Fibroblast of skin of left quadriceps (primary cell): ENCODE data around the gene GTF3C4.
"Not testable (repeated sequence)": the region's sequence is repeated elsewhere in the genome, so short reads cannot be mapped to it uniquely, and the experiment has no call there.

Experiments
- DNase-seq, 2 experiments: peaks; one replicate each; pipeline ENCODE4 v3.0.0-alpha.2; 2013; ENCODE audit warnings: low read depth in 2 of 2

GTF3C4 gene

DNA sequence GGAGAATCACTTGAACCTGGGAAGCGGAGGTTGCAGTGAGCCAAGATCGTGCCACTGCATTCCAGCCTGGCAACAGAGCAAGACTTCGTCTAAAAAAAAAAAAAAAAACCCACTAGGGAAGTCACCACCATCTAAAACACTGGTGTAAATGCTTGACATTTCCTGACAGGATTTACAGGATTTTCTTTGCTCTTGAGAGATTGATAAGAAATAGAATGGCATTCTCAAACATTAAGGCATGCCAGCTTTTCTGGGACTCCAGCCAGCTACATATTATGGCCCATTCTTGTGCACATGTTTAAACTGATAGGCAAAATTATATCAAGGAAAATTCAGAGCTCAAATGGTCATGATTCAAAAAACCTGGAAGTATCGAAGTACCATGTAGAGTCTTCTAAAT is 28.7 kb downstream of the GTF3C4 start:
- no peak for DNase-seq

DNA sequence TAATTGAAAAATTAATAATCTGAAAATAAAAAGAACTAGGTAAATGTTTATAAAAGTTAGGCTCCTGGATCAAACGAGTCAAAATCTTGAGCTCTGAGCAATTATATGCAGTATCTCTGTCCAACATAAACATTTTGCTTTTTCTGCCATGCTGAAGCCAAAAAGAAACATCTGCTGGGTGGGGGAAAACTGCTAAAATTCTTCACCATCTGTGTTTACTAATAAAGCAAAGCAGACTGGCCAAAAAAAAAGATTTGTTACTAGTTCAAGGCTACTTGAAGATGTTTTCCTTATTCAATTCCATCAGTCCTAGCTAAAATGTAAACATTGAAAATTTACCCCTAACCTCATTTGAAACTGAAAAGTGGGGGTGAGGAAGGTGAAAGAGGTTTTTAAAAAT is 29.7 kb downstream of the GTF3C4 start:
- DNase-seq: no peak

DNA sequence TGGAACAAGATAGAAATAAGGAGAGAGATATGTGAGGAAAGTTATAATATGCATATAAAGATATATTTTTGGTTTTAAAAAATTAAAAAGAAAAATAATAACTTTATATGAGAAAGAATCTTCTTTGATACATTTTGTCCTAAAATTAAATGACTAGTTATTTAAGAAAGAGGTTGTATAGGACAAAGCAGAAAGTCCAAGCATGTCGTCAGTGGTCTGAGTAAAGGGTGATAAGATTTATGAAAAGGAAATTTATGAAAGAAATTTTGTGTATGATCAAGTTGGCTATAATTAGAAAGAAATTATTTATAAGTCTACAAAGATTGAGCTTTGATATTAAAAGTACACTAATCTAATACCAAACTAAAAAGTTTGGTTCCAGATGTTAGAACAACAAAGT is 32.0 kb downstream of the GTF3C4 start:
- no peak for DNase-seq

DNA sequence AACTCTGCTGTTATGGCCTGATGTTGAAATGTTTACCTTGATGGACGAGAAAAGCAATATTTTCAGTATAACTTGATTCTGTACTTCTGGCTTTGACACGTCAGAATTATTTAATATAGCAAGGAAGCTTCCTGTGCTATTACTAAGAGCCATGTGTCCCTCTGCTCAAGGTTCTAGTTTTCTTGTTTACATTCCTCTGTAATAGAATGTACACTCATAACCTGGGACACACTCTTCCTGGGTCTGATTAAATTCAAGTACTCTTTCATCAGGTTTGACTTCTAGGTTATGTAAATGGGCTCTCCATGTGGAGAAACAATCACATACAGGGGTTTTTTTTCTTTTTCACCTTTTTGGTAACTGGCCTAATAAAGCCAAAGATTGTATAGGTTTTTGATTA is 33.1 kb downstream of the GTF3C4 start:
- DNase-seq: no peak

DNA sequence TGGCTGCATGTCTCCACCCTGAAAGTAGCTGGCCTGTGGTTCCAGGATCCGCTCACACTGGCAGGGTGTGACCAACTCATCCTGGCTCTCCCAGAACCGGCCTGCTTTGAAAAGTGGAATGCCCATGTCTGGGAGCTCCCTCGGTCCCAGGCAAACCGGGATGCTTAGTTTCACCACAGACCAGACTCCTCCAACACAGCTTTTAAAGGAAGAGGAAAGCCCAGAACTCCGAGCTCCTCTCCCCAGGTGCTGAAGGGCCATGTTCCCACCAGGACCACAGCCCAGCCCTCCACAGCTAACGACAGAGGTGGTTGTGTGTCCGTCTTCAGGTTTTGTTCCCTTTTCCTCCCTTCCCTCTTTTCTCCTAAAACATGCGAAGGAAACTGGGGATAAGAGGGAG is 38.0 kb downstream of the GTF3C4 start:
- no peak for DNase-seq

DNA sequence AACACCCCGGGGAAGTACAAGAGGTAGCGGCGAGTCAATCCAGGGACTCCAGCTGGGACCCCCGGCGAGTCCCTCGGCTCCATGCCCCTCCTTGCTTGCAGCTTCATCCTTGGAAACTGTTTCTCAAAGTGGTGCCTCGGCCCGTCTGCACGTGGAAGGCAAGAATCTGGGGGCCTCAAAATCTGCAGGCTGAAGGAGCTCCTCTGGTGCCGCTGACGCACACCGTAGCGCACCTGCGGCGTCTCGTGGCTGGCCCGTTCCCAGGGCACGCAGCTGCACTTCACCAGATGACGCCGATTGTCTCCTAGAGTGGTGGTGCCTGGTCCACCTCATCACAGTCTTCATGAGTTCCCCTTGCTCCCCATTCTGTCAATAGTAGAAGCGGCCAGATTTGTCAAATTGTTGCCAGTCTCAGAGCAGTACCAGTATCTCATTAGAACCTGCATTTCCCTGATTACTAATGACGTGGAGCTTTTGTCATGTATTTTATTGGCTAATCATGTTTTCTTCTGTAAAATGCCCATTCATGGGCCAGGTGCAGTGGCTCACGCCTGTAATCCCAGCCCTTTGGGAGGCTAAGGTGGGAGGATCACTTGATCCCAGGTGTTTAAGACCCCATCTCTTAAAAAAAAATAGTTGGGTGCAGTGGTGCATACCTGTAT is 38.6 kb downstream of the GTF3C4 start:
- no peak for DNase-seq

DNA sequence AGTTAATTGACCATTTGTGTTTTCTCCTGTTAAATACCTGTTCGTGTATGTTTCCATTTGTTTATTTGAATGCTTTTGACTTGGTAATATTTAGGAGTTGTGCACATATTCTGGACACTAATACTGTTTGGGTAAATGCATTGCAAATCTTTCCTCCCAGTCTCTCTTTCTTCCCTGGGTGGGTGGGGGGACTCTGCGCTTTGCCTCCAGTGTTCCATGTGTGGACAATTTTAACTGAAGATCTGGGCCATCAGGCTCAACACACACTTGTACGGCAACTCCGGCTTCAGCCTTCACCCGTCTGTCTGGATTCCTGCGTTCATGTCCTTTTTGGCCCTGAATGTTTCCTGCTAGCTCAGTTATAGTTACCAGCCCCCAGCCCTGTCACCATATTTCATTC is 40.1 kb downstream of the GTF3C4 start:
- DNase-seq: no peak

DNA sequence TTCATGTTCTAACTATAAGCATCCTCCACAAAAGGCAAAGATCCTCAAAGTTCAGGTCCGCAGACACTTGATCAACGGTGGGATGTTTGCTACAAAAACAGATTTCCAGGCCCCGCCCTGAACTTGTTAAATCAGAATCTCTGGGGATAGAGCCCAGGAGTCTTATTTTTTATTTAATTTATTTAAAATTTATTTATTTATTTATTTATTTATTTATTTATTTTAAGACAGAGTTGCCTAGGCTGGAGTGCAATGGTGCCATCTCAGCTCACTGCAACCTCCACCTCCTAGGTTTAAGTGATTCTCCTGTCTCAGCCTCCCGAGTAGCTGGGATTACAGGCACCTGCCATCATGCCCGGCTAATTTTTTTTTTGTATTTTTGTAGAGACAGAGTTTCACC is 40.9 kb downstream of the GTF3C4 start:
- not testable (repeated sequence) for DNase-seq

DNA sequence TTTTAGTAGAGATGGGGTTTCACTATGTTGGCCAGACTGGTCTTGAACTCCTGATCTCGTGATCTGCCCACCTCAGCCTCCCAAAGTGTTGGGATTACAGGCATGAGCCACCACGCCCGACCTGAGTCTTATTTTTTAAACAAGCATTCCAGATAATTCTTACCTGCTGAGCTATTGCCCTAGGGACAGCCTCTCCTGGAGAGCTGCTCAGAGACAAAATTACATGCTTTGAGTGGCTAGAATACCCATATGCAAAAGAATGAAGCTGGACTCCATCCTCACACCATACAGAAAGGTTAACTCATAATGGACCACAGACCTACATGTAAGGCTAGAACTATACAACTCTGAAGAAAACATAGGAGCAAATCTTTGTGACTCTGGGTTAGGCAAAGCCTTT is 41.6 kb downstream of the GTF3C4 start:
- DNase-seq: no peak

DNA sequence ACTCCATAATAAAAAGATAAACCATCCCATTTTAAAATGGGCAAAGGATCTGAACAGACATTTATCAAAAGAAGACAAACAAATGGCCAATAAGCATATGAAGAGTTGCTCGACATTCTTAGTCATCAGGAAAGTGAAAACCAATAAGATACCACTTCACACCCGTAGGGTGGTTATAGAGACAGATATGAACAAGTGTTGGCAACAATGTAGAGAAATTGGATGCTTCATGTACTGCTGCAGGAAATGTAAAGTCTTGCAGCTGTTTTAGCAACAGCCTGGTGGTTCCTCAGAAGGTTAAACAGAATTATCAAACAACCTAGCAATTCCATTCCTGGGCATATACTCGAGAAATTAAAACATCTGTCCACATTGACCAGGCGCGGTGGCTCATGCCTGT is 42.5 kb downstream of the GTF3C4 start:
- DNase-seq: no peak

DNA sequence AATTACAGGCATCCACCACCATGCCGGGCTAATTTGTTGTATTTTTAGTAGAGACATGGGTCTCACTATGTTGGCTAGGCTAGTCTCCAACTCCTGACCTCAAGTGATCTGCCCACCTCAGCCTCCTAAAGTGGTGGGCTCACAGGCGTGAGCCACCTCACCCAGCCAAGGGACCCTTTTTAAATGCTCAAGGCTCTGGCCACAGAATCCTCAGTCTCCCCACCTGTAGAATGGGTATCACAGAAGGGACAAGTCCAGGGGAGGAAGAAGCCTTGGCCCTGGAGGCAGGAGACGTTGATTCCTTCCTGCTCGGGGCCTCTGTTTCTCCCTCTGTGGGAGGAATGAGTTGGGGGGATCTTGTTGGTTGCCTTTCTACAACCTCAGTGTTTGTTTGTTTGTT is 45.7 kb downstream of the GTF3C4 start:
- DNase-seq: no peak

DNA sequence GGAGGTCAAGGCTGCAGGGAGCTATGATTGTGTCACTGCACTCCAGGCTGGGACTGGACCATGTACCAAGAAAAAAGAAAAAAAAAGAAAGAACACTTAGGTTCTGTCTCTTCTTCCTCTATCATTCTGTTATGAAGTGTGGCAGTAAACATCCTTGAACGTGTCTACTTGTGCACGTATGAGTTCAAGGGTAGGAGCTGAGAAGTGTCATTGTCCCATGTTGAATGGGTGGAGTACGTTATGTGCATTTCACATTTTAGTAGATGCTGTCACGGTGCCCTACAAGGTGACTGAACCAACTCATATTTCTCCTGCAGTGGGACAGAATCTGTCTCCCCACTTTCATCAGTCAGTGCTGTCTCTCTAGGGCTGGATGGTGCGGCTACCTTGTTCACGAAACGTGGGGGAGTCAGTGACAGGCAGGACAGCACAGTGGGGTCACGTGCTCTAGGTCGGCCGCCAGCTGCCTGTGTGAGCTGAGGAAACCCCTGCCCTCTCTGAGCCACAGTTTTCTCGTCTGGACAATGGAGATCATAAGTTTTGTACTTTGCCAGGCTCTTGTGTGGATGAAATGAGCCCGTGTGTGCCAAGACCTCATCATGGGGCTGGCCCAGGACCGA is 47.2 kb downstream of the GTF3C4 start:
- DNase-seq: no peak

DNA sequence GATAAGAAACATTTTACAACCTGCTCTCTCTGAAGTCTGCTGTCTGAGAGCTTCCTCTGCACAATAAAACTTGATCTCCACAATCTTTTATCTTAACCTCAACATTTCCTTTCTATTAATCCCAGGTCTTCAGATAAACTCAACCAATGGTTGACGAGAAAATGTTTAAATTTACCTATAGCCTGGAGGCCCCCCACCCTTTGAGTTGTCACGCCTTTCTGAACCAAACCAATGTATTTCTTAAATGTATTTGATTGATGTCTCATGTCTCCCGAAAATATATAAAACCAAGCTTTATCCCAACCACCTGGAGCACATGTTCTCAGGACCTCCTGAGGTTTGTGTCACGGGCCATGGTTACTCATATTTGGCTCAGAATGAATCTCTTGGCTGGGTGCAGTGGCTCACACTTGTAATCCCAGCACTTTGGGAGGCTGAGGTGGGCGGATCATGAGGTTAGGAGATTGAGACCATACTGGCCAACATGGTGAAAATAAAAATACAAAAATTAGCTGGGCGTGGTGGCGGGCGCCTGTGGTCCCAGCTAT is 48.2 kb downstream of the GTF3C4 start:
- DNase-seq: not testable (repeated sequence)

DNA sequence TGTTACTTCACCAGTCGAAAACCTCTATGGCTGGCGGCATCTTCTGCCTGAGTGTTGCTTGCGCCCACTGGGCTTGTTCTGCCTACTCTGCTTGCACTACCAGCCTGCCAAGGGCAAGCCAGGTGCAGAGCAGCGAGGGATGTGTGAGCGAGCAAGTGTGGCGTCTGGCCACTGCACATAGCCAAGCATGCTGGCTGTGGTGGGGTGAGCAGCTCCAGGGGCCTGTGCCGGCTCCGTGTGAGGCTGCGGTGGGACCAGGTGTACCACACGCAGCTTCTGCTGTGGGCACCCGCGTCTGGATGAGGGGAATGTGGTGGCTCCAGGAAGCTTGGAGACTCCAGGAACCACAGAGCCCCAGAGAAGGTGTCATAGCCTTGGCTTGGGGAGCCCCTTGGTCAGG is 51.4 kb downstream of the GTF3C4 start:
- no peak for DNase-seq

DNA sequence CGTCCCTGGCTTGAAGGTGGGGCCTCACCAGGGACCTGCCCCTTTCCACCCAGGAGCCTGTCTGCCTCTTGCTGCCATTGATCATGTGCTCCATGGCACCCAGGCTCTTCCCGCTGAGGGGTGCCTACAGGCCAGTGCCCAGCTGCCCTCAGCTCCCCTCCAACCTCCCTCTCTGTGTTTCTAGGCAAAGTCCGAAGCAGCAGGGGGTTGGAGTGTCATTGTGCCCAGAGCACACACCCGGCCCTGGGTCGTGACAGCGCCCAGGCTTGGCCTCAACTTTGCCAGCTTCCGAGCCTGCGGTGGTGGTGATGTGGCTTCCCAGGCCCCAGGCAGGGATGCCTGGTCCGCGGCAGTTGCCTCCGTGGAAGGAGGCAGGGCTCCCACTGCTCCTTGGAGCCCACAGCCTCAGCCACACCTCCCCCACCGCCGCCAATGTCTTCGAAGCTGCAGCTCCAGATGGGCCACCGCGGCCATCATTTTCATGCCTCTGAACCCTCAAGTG is 52.4 kb downstream of the GTF3C4 start:
- no peak for DNase-seq

DNA sequence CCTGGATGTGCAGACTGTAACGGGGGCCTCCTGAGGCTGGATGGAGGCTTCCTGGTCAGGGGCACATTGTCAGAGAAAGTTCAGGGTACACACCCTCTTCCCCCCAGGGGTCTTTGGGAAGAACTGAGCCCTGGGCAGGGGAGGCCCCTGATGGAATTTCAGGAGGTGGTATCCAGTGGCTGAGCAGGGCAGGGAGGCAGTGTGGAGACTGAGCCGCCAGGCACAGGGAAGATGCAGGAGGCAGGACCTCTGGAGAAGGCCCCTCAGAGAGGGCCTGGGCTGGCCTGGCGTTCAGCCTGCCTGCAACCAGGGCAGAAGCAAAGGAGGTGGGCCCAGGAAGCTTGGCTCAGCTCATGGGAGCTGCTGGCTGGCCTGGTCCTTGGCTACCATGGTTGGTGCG is 53.5 kb downstream of the GTF3C4 start:
- DNase-seq: no peak

DNA sequence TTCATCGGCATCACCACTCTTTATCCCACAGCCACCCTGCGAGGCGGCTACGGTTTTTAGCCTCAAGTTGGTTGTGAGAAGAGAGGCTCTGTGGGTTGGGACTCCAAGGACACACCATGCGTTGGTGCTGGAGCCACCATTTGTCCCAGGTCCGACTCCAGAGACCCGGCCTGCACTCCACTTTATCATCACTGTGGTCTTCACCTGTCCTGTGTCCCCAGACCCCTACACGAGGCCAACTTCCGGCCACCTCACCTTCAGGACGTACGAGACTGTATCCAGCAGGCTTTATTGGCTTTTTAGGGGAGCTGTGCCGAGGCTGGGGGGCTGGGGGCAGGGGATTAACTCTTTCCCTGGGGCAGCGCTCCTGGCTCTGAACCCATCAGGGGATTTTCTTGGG is 55.0 kb downstream of the GTF3C4 start:
- DNase-seq: no peak

DNA sequence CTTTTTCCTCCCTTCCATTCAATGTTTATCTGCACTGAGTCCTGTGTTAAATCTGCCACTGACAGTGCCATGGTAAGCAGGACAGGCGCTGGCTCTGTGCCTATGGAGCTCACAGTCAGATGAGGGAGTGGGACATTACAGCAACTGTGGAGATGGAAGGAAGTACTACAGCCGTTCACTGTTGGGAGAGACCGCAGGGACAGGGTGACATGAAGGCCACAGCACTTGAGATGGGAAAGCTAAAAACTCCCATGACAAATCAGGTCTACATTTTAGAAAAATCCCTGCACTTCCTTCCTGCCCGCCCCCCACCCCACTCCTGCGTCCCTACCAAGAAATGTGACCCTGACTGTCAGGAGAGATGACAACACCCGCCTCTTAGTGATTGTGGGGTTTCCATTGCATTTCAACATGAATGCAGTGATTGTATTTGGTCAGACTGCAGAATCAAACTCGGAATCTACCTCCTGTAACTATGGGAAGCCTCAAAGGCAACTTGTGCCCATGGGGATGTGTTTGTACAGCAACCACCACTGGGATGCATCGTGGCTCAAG is 56.4 kb downstream of the GTF3C4 start:
- DNase-seq: no peak

DNA sequence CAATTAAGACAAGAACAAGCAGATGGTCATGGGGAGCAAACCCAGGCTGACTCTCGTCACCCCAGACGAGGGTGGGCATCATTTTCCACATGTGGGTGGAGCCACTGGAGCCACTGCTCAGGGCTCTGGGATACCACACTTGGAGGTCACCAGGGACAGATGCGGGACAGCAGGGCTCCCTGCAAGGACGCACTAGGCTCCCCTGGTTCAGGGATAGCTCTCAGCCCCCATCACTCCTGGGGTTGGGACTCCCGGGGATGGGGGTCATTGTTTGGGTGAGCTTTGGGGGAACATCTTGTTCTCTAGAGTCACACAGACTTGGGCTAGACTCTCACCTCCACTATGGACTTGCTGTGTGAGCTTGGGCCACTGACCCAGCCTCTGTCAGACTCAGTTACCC is 57.8 kb downstream of the GTF3C4 start:
- DNase-seq: no peak

DNA sequence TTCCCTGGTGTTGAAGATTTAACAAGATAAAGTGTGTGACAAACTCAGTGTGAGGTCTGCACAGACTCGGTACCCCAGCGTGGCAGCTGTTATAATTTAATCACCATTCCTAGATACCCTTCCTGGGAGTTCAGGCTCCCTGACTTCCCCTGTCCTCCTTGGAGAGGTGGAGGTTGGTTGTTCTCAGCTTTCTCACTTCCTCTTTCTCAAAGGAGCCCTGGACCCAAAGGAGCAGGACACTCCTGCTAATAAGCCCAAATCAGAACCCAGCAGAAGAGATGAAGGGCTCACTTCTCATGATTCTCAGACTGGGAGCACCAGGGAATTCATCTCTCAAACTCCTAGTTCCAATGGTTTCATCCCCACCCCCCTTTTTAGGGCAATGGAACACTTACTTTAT is 58.2 kb downstream of the GTF3C4 start:
- DNase-seq: no peak

DNA sequence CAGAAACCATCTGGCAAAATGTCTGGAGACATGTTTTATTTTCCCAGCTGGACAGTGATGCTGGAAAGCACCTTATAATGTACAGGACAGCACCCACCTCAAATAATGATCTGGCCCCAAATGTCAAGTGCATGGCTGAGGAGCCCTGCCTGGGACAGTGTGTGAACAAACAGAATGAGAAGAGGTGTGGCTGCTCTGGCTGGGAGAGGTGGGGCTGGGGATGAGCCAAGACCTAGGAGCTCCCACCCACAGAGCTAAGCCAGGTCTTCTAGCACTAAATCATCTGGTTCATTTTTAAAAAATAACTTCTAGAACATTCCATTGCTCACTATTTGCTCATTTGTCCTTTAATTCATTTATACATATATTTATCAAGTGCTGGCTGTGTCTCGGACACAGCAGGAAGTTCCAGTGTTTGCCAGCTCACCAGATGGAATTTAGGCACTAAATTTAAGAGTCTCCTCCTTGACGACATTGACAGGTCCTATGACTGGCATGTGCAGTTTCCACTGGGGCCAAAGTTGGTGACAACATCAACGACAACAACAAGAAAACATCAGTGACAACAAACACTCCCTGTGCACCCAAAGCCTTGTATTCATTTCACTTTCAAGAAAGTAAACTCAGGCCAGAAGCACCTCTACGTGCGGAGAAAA is 59.1 kb downstream of the GTF3C4 start:
- DNase-seq: no peak
